Head of caudate nucleus (tissue), 42 donors: ENCODE data around the gene EFNA2.
"Not testable (repeated sequence)": the region's sequence is repeated elsewhere in the genome, so short reads cannot be mapped to it uniquely, and the experiment has no call there.

Source experiments
- DNase-seq, 42 donors: peaks; one replicate each; pipeline versions ENCODE4 v3.0.0 to v3.0.0-alpha.2; 2020 to 2021; ENCODE audit warnings: mixed read lengths in 7 of 42
- intact Hi-C: fragments of 100-400 bp; cut with DNase I; formaldehyde crosslinking; loops from one replicate; pipeline ENCODE4 v1.15.0; 2022

EFNA2 gene

GRCh38 chr19:1322198-1322981 lies 36.7 kb downstream of the EFNA2 start:
- no peak for DNase-seq
- intact Hi-C loops: no loop called here

GRCh38 chr19:1324249-1324805 lies 38.7 kb downstream of the EFNA2 start:
- no peak for DNase-seq
- intact Hi-C loops: no loop called here

GRCh38 chr19:1324806-1325567 lies 39.3 kb downstream of the EFNA2 start:
- peak; percentile 53 to 85 (median 76) for DNase-seq
- intact Hi-C loops: no loop called here

- intact Hi-C loops: no loop called here
- DNase-seq: no peak
These were observed 40.1 kb downstream of the EFNA2 start for GRCh38 chr19:1325568-1326294.

- no peak for DNase-seq
- intact Hi-C loops: no loop called here
These were observed 41.5 kb downstream of the EFNA2 start for GRCh38 chr19:1327125-1327524.

GRCh38 chr19:1332208-1332607 lies 46.5 kb downstream of the EFNA2 start:
- intact Hi-C loops, DNase-seq: not testable (repeated sequence)

- DNase-seq: no peak
- intact Hi-C loops: no loop called here
These were observed 50.5 kb downstream of the EFNA2 start for GRCh38 chr19:1336079-1336684.

- intact Hi-C loops: no loop called here
- DNase-seq: no peak
These were observed 55.2 kb downstream of the EFNA2 start for GRCh38 chr19:1340681-1341469.

- intact Hi-C loops: no loop called here
These were observed 57.4 kb downstream of the EFNA2 start for GRCh38 chr19:1343041-1343440.

GRCh38 chr19:1349211-1349610 lies 63.5 kb downstream of the EFNA2 start:
- intact Hi-C loops: no loop called here
- no peak for DNase-seq

More at GRCh38 chr19:1343041-1343440, 57.4 kb downstream of the EFNA2 start:
- DNase-seq: no peak

GRCh38 chr19:1350867-1351266 lies 65.2 kb downstream of the EFNA2 start:
- DNase-seq: no peak
- intact Hi-C loops: no loop called here
